Tibial nerve (tissue), 4 donors: ENCODE data around the gene CMPK2. TPM values are rescaled to one million over a fixed set of nuclear protein-coding genes. Genes with fewer than 3 reads are reported as not detected.

Experiments used
- DNase-seq, 2 donors: peaks; one replicate each; pipeline ENCODE4 v3.0.0-alpha.2; 2019; ENCODE audit warnings: low spot score in 2 of 2
- H3K27ac ChIP-seq, 4 donors: fragments of 200-600 bp; sonication (generic) in 3 of 4; one replicate each; pipeline ENCODE4 v1.5.1; 2017 to 2019; ENCODE audit warnings: mild to moderate bottlenecking in 1 of 4
- H3K27me3 ChIP-seq, 2 donors: fragments of 200-600 bp; sonication (generic) in 1 of 2; one replicate each; pipeline versions ENCODE4 v1.5.1 to v1.6.0; 2017 to 2019
- H3K36me3 ChIP-seq, 3 donors: fragments of 200-600 bp; sonication (generic); one replicate each; pipeline ENCODE4 v1.5.1; 2018 to 2019
- H3K4me1 ChIP-seq, 4 donors: fragments of 200-600 bp; sonication (generic) in 3 of 4; one replicate each; pipeline ENCODE4 v1.5.1; 2017 to 2019
- H3K4me3 ChIP-seq, 4 donors: fragments of 200-600 bp; sonication (generic) in 3 of 4; one replicate each; pipeline ENCODE4 v1.5.1; 2017 to 2019; ENCODE audit warnings: mild to moderate bottlenecking in 1 of 4, moderate library complexity in 1 of 4
- H3K9me3 ChIP-seq, 4 donors: fragments of 200-600 bp; sonication (generic) in 3 of 4; one replicate each; pipeline ENCODE4 v1.5.1; 2017 to 2019
- EP300 ChIP-seq, 2 donors: sonication (generic); formaldehyde crosslinking; IDR thresholded peaks; one replicate each; pipeline ENCODE4 v1.6.1; 2017; ENCODE audit warnings: antibody characterized with exemption in 2 of 2, mild to moderate bottlenecking in 1 of 2
- POLR2A ChIP-seq, 2 donors: fragments of 450-650 bp; IDR thresholded peaks; one replicate each; pipeline ENCODE4 v1.6.1; 2017; ENCODE audit warnings: antibody characterized with exemption in 2 of 2, mild to moderate bottlenecking in 2 of 2, moderate library complexity in 2 of 2
- WGBS, 2 donors: methylation state at CpG; one replicate each; pipeline ENCODE4 v1.1.5; 2018; 5-methylcytosine and 5-hydroxymethylcytosine counted together
- total RNA-seq, 4 donors: library from RNA; depleted of rRNA; stranded (reverse); fragments of >200 nt; gene quantifications; one replicate each; pipeline ENCODE4 v1.1.0, GENCODE V29; 2016
- TF ChIP-seq, protein P1 (sequence below), 5 experiments: fragments of 200-600 bp in 3 of 5; fragments of 450-650 bp in 2 of 5; sonication (generic) in 3 of 5; IDR thresholded peaks; one replicate each; pipeline ENCODE4 v1.5.1; 2016 to 2019; ENCODE audit warnings: antibody characterized with exemption in 5 of 5, mild to moderate bottlenecking in 3 of 5, moderate library complexity in 2 of 5

Gene CMPK2
- total RNA-seq, 4 donors from 2014 or later, result 4.5 to 11.4 (median 7.4) TPM

DNA sequence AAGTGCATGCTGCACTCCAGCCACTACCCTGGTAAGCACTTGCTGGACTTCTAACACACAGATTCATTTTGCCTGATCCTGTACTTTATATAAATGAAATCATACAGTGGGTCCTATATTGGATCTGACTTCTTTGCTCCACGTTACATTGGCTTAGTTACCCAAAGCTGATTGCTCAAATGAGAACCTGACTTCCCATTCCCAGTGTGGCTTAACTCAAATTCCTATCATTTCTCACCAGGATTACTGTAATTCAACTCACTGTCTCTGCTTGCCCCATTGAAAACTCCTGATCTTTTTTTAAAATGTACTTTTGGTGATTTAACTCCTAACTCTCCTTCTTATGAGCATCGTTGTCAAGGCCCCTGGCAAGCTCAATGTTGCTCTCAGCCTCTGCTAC lies 13.3 kb upstream of the CMPK2 start:
- H3K36me3 ChIP-seq, result peaks cover 0 to 6% (median 0%) of the 10 kb centered on the region in 3 donors
- no peak overlapping the region for H3K4me3 ChIP-seq
- H3K4me1 ChIP-seq, result peaks cover 0 to 34% (median 13%) of the 10 kb centered on the region in 4 donors
- no peak for TF ChIP-seq POLR2A (IDR thresholded peaks at IDR 0.05)
- TF ChIP-seq, protein P1, sequence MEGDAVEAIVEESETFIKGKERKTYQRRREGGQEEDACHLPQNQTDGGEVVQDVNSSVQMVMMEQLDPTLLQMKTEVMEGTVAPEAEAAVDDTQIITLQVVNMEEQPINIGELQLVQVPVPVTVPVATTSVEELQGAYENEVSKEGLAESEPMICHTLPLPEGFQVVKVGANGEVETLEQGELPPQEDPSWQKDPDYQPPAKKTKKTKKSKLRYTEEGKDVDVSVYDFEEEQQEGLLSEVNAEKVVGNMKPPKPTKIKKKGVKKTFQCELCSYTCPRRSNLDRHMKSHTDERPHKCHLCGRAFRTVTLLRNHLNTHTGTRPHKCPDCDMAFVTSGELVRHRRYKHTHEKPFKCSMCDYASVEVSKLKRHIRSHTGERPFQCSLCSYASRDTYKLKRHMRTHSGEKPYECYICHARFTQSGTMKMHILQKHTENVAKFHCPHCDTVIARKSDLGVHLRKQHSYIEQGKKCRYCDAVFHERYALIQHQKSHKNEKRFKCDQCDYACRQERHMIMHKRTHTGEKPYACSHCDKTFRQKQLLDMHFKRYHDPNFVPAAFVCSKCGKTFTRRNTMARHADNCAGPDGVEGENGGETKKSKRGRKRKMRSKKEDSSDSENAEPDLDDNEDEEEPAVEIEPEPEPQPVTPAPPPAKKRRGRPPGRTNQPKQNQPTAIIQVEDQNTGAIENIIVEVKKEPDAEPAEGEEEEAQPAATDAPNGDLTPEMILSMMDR (IDR thresholded peaks at IDR 0.05), result no peak
- TF ChIP-seq EP300 (IDR thresholded peaks at IDR 0.05), result no peak
- 67 to 71% methylated on average over 2 of the region's 2 CpGs for WGBS, 2 donors
- no peaks in the 10 kb centered on the region for H3K27me3 ChIP-seq
- H3K27ac ChIP-seq, result no peak overlapping the region
- H3K9me3 ChIP-seq, result no peaks in the 10 kb centered on the region
- no peak for DNase-seq

DNA sequence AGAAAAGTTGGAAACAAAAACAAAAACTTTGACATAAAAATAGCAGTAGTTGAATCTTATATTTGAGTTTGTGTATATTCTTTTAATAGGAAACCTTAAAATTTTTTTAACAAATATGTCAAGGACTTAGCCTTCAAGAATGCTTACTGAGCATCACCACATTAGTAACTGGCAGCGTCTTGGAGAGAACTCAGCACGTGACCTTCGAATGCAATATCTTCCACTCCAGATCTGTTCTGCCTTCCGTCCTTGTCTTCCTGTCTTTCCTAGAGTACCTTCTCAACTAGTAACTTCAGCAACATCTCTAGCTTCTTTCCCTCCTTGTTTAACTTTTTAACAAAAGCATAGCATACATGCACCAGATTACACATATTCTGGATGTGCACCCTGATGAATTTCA lies 12.8 kb upstream of the CMPK2 start:
- Histone ChIP-seq H3K4me3 (no peak overlapping the region), H3K9me3 (no peaks in the 10 kb centered on the region), H3K27ac (no peak overlapping the region), H3K36me3 (peaks cover 0 to under 1% (median 0%) of the 10 kb centered on the region in 3 donors), H3K27me3 (no peaks in the 10 kb centered on the region), H3K4me1 (peaks cover 0 to 30% (median 13%) of the 10 kb centered on the region in 4 donors)
- DNase-seq, result no peak
- WGBS, 2 donors, result 75 to 78% methylated on average over 4 of the region's 4 CpGs
- TF ChIP-seq POLR2A (IDR thresholded peaks at IDR 0.05), result no peak
- TF ChIP-seq, protein P1 (IDR thresholded peaks at IDR 0.05), result no peak

DNA sequence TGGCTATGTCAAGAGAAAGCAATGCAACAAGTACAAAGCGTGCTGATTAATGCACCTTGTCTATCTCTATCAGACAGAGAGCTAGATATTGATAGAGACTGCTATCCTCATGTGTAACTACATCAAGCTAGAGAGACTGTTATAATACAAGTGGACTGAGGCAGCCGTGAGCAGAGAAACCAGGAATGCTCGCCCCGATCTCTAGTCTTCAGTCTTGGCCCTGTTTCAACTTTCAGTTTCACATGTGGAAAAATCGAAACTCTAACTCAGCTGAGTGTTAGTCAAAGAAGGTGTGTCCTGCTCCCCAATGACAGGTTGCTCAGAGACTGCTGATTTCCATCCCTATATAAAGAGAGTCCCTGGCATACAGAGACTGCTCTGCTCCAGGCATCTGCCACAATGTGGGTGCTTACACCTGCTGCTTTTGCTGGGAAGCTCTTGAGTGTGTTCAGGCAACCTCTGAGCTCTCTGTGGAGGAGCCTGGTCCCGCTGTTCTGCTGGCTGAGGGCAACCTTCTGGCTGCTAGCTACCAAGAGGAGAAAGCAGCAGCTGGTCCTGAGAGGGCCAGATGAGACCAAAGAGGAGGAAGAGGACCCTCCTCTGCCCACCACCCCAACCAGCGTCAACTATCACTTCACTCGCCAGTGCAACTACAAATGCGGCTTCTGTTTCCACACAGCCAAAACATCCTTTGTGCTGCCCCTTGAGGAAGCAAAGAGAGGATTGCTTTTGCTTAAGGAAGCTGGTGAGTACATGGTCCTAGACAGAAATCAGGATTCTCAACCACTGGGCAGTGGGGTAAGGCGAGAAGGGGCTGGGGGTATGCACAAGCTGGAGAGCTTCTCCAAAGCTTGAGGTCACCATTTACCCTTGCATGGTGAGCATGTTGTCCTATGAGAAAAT lies 11.9 kb upstream of the CMPK2 start, which contains the start of gene RSAD2:
TSS of gene RSAD2 (plus strand) at position 376 of the 903 bp plus-strand sequence. CDS start at position 400, 24 bp downstream.
- WGBS, 2 donors, result 11 to 15% methylated on average over 10 of the region's 10 CpGs

DNA sequence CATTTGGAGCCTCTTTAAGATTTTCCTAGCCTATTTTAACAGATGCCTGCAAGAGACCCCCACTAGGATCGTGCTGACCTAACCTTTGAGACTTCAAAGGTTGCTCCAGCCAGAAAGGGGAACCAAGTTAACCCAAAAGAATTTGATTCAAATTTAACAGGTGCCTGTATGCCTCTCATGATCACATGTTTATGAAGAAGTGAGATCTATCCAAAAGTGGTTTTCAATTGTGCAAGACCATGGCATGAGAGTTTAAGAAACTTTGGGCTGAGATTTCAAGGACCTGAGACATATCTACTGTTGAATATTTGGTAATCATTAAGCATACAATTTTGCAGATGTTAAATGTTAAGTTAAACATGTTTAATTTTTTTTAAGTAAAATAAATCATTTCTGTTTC lies 10.6 kb upstream of the CMPK2 start:
- H3K36me3 ChIP-seq, result no peaks in the 10 kb centered on the region
- no peaks in the 10 kb centered on the region for H3K9me3 ChIP-seq
- H3K27ac ChIP-seq, result no peak overlapping the region
- TF ChIP-seq POLR2A (IDR thresholded peaks at IDR 0.05) (no peak), EP300 (IDR thresholded peaks at IDR 0.05) (no peak)
- TF ChIP-seq, protein P1 (IDR thresholded peaks at IDR 0.05), result no peak
- DNase-seq, result no peak
- 74 to 87% methylated on average over 1 of the region's 1 CpG for WGBS, 2 donors
- no peaks in the 10 kb centered on the region for H3K27me3 ChIP-seq
- H3K4me1 ChIP-seq, result peaks cover 0 to 27% (median 13%) of the 10 kb centered on the region in 4 donors
- H3K4me3 ChIP-seq, result no peak overlapping the region

More for the DNA sequence above, 11.9 kb upstream of the CMPK2 start, which contains the start of gene RSAD2:
- peak in 1 of 2 donors; percentile 33 for DNase-seq
- H3K4me3 ChIP-seq, result peak within 1 kb of the TSS; percentile 39 to 59 (median 48)
- no peaks in the 10 kb centered on the region for H3K9me3 ChIP-seq
- TF ChIP-seq, protein P1 (IDR thresholded peaks at IDR 0.05), result peak in 1 of 5 experiments; percentile 12
- TF ChIP-seq POLR2A (IDR thresholded peaks at IDR 0.05), result no peak
- TF ChIP-seq EP300 (IDR thresholded peaks at IDR 0.05), result peak in 1 of 2 donors; percentile 55
- H3K27me3 ChIP-seq, result no peaks in the 10 kb centered on the region
- no peaks in the 10 kb centered on the region for H3K36me3 ChIP-seq
- peaks cover 0 to 27% (median 13%) of the 10 kb centered on the region in 4 donors for H3K4me1 ChIP-seq
- H3K27ac ChIP-seq, result peak within 1 kb of the TSS; percentile 16 to 80 (median 42)

DNA sequence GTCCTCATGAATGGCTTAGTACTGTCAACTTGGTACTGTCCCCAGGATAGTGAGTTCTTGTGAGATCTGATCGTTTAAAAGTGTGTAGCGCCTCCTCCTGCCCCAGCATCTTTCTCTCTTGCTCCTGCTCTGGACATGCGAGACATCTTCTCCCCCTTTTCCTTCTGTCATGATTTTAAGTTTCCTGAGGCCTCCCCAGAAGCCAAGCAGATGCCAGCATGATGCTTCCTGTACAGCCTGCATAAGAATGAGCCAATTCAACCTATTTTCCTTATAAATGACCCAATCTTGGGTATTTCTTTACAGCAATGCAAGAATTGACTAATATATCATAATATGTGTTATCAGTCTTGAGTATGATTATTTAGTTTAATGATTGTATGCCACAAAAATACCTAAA lies 8.3 kb upstream of the CMPK2 start:
- Histone ChIP-seq H3K36me3 (no peaks in the 10 kb centered on the region), H3K4me3 (no peak overlapping the region), H3K27ac (no peak overlapping the region), H3K9me3 (no peaks in the 10 kb centered on the region), H3K27me3 (no peaks in the 10 kb centered on the region), H3K4me1 (peaks cover 0 to 19% (median 13%) of the 10 kb centered on the region in 4 donors)
- DNase-seq, result no peak
- TF ChIP-seq EP300 (IDR thresholded peaks at IDR 0.05) (no peak), POLR2A (IDR thresholded peaks at IDR 0.05) (no peak)
- TF ChIP-seq, protein P1 (IDR thresholded peaks at IDR 0.05), result no peak
- WGBS, 2 donors, result 95 to 98% methylated on average over 3 of the region's 3 CpGs
